ENCODE measurements around the gene ARHGAP18.

- TF ChIP-seq, protein P1, sequence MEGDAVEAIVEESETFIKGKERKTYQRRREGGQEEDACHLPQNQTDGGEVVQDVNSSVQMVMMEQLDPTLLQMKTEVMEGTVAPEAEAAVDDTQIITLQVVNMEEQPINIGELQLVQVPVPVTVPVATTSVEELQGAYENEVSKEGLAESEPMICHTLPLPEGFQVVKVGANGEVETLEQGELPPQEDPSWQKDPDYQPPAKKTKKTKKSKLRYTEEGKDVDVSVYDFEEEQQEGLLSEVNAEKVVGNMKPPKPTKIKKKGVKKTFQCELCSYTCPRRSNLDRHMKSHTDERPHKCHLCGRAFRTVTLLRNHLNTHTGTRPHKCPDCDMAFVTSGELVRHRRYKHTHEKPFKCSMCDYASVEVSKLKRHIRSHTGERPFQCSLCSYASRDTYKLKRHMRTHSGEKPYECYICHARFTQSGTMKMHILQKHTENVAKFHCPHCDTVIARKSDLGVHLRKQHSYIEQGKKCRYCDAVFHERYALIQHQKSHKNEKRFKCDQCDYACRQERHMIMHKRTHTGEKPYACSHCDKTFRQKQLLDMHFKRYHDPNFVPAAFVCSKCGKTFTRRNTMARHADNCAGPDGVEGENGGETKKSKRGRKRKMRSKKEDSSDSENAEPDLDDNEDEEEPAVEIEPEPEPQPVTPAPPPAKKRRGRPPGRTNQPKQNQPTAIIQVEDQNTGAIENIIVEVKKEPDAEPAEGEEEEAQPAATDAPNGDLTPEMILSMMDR (IDR thresholded peaks at IDR 0.05; ENCODE audit: insufficient read depth, low read length, poor library complexity, severe bottlenecking): no peak
- no peak for TF ChIP-seq EZH2phosphoT487 (conservative IDR thresholded peaks at IDR 0.05; ENCODE audit: low read length)
Measured at GRCh38 chr6:129696843-129697242, 13.1 kb downstream of the ARHGAP18 start.

All from SU-DHL-6 (cell line).